Esophagus squamous epithelium (tissue), 5 donors: Measurements from ENCODE around the gene CTIF. TPM values are rescaled to one million over a fixed set of nuclear protein-coding genes. Genes with fewer than 3 reads are reported as not detected.

ENCODE experiments used
- DNase-seq: peaks from one replicate; lab custom pipeline; 2025; lab: John Stamatoyannopoulos, UW
- H3K27ac ChIP-seq, 4 donors: fragments of 200-600 bp; sonication (generic); one replicate each; pipeline ENCODE4 v1.5.1; 2016 to 2019; ENCODE audit warnings: mild to moderate bottlenecking in 1 of 4
- H3K27me3 ChIP-seq, 4 donors: fragments of 200-600 bp; sonication (generic); 1 replicate in 3 of 4; 2 replicates in 1 of 4; pipeline versions ENCODE4 v1.5.1 to v1.6.0; 2017 to 2021; ENCODE audit warnings: antibody characterized with exemption in 1 of 4
- H3K36me3 ChIP-seq, 3 donors: fragments of 200-600 bp; sonication (generic); one replicate each; pipeline ENCODE4 v1.5.1; 2016 to 2019
- H3K4me1 ChIP-seq, 3 donors: fragments of 200-600 bp; sonication (generic); one replicate each; pipeline ENCODE4 v1.5.1; 2017 to 2019
- H3K4me3 ChIP-seq, 4 donors: fragments of 200-600 bp; sonication (generic); 1 replicate in 3 of 4; 2 replicates in 1 of 4; pipeline ENCODE4 v1.5.1; 2016 to 2019; ENCODE audit warnings: mild to moderate bottlenecking in 2 of 4, moderate library complexity in 1 of 4
- H3K9me3 ChIP-seq, 3 donors: fragments of 200-600 bp; sonication (generic); one replicate each; pipeline ENCODE4 v1.5.1; 2016 to 2019
- CTCF ChIP-seq, 6 experiments: fragments of 450-650 bp in 4 of 6; fragments of 200-600 bp in 2 of 6; sonication (generic) in 2 of 6; IDR thresholded peaks; one replicate each; pipeline ENCODE4 v1.5.1; 2016 to 2019; ENCODE audit warnings: antibody characterized with exemption in 6 of 6, mild to moderate bottlenecking in 4 of 6, moderate library complexity in 4 of 6
- POLR2A ChIP-seq, 4 donors: fragments of 450-650 bp; IDR thresholded peaks; one replicate each; pipeline ENCODE4 v1.6.1; 2017; ENCODE audit warnings: antibody characterized with exemption in 4 of 4, mild to moderate bottlenecking in 4 of 4, moderate library complexity in 3 of 4
- WGBS, 2 donors: methylation state at CpG; one replicate each; pipeline ENCODE4 v1.1.5; 2018; 5-methylcytosine and 5-hydroxymethylcytosine counted together
- intact Hi-C: fragments of 100-400 bp; cut with DNase I; formaldehyde crosslinking; loops from one replicate; pipeline ENCODE4 v1.15.0; 2022
- total RNA-seq, 4 donors: library from RNA; depleted of rRNA; stranded (reverse); fragments of >200 nt; gene quantifications; one replicate each; pipeline ENCODE4 v1.1.0, GENCODE V29; 2016
- donor health status: DM: yes; HTN: yes; CAD: no.

CTIF gene
- total RNA-seq, 4 donors from 2014 or later = 4.7 to 24.2 (median 10.2) TPM

DNA sequence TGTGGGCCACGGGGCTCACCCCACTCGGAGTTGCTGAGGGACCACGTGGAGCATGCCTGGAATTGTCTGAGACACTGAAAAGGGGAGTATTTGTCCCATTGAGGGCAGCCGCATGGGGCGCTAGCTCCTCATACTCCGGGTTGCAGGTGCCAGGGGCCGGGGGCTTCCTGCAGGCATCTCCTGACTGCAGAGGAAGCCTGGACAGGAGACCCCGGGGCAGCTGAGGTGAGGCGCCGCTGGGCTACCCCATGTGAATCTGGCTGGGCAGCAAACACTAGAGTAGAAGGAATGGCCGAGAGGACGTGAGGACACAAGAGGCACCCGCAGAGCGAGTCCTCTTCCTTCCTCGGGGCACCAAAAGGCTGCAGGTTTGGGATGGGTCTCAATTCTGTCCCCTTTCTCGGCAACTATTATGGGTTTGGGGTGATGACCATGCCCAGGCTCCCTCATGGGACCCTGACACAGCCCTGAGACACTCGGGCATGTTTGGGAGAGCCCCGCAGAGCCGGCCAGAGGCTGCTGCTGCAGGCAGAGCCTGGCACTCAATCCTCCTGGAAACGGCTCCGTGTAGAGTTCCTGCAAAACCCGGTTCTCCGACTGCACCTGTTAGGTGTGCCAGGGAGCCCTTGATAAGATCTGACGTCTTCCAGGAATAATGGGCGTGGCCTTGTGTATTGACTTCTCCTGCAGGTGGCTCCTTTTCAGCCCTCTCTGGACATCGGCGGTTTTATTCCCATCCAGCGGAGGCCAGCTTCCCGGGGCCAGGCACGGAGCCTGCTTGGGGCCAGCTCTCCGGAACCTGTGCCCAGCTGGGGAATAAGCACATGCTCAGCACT, 77.0 kb downstream of the CTIF start:
- H3K4me1 ChIP-seq = peaks cover 0 to 47% (median 6%) of the 10 kb centered on the region in 3 donors
- intact Hi-C loops = no loop called here
- TF ChIP-seq CTCF (IDR thresholded peaks at IDR 0.05) (no peak), POLR2A (IDR thresholded peaks at IDR 0.05) (no peak)
- H3K27ac ChIP-seq = no peak overlapping the region
- no peak for DNase-seq
- no peaks in the 10 kb centered on the region for H3K9me3 ChIP-seq
- 76 to 80% methylated on average over 15 to 18 of the region's 31 CpGs for WGBS, 2 donors
- H3K4me3 ChIP-seq = no peak overlapping the region
- peaks cover 0 to 16% (median 0%) of the 10 kb centered on the region in 3 donors for H3K36me3 ChIP-seq
- no peaks in the 10 kb centered on the region for H3K27me3 ChIP-seq

DNA sequence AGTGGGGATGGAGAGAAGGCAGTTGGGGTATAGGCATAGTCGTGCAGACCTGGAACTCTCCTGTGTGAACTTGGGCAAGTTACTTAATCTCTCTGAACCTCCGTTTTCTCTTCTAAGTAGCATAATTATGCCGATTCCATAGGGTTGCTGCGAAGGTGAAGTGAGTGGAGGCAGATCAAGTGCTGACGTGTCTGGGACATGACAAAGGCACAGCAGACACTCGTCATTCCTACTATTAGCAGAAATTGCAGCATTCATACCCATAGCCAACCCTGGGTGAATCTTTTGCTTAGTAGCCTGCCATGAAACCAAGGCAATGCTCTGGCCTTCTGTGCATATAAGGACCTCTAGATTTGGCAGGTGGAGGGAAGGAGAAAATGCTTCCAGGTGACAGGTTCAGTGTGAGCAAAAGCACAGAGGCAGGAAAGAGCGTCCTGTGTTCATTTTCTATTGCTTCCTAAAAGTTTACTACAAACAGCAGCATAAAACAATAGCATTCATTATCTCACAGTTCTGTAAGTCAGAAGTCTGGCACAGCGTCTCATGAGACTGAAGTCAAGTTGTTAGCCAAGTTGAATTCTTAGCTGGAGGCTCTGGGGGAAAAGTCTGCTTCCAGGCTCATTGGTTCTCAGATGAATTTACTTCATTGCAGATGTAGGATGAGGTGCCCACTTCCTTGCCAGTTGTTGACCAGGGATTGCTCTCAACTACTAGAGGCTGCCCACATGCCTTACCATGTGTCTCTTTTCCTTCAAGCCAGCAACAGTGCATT, 77.8 kb downstream of the CTIF start:
- intact Hi-C loops = no loop called here
- no peak for DNase-seq

DNA sequence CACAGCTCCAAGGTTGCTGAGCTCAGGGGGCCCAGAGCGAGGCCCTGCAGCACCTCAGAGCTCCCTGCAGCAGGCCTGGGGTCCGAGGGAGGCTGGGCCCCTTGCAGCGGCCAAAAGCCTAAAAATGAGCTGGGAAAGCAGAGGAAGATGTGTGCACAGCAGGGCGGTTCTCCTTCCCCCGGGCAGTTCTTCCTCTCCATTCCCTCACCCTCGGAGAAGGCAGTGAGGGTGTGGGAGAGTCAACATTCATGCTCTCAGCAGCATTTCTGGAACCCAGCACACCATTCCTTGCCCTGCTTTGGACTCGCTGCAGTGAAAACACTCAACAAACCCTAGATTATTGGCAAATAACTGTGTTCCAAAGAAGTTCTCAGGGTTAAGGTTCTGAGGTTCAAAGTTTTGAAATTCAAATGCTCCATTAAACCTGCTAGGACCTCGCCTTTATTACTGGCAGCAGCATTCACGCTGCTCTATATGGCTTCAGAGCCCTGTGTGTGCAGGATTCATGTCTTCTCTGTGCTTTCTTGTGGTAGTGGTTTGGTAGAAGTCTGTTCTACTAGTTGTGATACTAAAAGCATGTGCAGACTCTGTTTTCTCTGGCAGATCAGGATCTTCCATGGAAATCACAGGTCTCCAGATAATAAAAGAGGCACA, 79.1 kb downstream of the CTIF start:
- Histone ChIP-seq H3K27me3 (no peaks in the 10 kb centered on the region), H3K9me3 (no peaks in the 10 kb centered on the region), H3K4me3 (no peak overlapping the region), H3K36me3 (peaks cover 0 to 29% (median 0%) of the 10 kb centered on the region in 3 donors), H3K27ac (no peak overlapping the region), H3K4me1 (peaks cover 0 to 49% (median 6%) of the 10 kb centered on the region in 3 donors)
- no peak for DNase-seq
- 83 to 93% methylated on average over 2 to 3 of the region's 9 CpGs for WGBS, 2 donors
- no peak for TF ChIP-seq POLR2A (IDR thresholded peaks at IDR 0.05)
- TF ChIP-seq CTCF (IDR thresholded peaks at IDR 0.05) = no peak
- intact Hi-C loops = no loop called here

More for the DNA sequence above, 77.8 kb downstream of the CTIF start:
- Histone ChIP-seq H3K36me3 (peaks cover 0 to 25% (median 0%) of the 10 kb centered on the region in 3 donors), H3K4me3 (no peak overlapping the region), H3K27me3 (no peaks in the 10 kb centered on the region), H3K27ac (no peak overlapping the region), H3K9me3 (no peaks in the 10 kb centered on the region), H3K4me1 (peaks cover 0 to 47% (median 6%) of the 10 kb centered on the region in 3 donors)
- TF ChIP-seq CTCF (IDR thresholded peaks at IDR 0.05) (no peak), POLR2A (IDR thresholded peaks at IDR 0.05) (no peak)
- 44 to 47% methylated on average over 8 of the region's 8 CpGs for WGBS, 2 donors

- WGBS, 2 donors = 95 to 100% methylated on average over 2 to 3 of the region's 3 CpGs
- intact Hi-C loops = no loop called here
- no peaks in the 10 kb centered on the region for H3K27me3 ChIP-seq
- no peak for DNase-seq
- H3K9me3 ChIP-seq = no peaks in the 10 kb centered on the region
- H3K4me3 ChIP-seq = no peak overlapping the region
- TF ChIP-seq POLR2A (IDR thresholded peaks at IDR 0.05) (no peak), CTCF (IDR thresholded peaks at IDR 0.05) (no peak)
- peaks cover 0 to 29% (median 0%) of the 10 kb centered on the region in 3 donors for H3K36me3 ChIP-seq
- peaks cover 0 to 42% (median 6%) of the 10 kb centered on the region in 3 donors for H3K4me1 ChIP-seq
- no peak overlapping the region for H3K27ac ChIP-seq
Observed at GRCh38 chr18:48619016-48619415, 80.2 kb downstream of the CTIF start.
